Coronary artery (tissue), 2 donors: ENCODE measurements around the gene AASDH.

Source experiments
- DNase-seq: peaks from one replicate; pipeline ENCODE4 v3.0.0-alpha.2; 2017; ENCODE audit warnings: low spot score
- H3K27ac ChIP-seq, 2 donors: fragments of 200-600 bp; sonication (generic); one replicate each; pipeline ENCODE4 v1.5.1; 2016 to 2019
- H3K4me3 ChIP-seq: fragments of 200-600 bp; sonication (generic); 2 replicates; pipeline ENCODE4 v1.5.1; 2016; ENCODE audit warnings: mild to moderate bottlenecking, moderate library complexity
- CTCF ChIP-seq: fragments of 200-600 bp; sonication (generic); IDR thresholded peaks from one replicate; pipeline ENCODE4 v1.5.1; 2019; ENCODE audit warnings: antibody characterized with exemption

Gene AASDH, protein sequence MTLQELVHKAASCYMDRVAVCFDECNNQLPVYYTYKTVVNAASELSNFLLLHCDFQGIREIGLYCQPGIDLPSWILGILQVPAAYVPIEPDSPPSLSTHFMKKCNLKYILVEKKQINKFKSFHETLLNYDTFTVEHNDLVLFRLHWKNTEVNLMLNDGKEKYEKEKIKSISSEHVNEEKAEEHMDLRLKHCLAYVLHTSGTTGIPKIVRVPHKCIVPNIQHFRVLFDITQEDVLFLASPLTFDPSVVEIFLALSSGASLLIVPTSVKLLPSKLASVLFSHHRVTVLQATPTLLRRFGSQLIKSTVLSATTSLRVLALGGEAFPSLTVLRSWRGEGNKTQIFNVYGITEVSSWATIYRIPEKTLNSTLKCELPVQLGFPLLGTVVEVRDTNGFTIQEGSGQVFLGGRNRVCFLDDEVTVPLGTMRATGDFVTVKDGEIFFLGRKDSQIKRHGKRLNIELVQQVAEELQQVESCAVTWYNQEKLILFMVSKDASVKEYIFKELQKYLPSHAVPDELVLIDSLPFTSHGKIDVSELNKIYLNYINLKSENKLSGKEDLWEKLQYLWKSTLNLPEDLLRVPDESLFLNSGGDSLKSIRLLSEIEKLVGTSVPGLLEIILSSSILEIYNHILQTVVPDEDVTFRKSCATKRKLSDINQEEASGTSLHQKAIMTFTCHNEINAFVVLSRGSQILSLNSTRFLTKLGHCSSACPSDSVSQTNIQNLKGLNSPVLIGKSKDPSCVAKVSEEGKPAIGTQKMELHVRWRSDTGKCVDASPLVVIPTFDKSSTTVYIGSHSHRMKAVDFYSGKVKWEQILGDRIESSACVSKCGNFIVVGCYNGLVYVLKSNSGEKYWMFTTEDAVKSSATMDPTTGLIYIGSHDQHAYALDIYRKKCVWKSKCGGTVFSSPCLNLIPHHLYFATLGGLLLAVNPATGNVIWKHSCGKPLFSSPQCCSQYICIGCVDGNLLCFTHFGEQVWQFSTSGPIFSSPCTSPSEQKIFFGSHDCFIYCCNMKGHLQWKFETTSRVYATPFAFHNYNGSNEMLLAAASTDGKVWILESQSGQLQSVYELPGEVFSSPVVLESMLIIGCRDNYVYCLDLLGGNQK

GRCh38 chr4:56387023-56388001 lies at the start of gene AASDH:
Gene AASDH (minus strand): TSS chr4:56387491. CDS start chr4:56384299, 3,192 bp downstream.
- H3K4me3 ChIP-seq: peak within 1 kb of the TSS; percentile 83
- TF ChIP-seq CTCF: no peak
- peak within 1 kb of the TSS; percentile 95 to 96 for H3K27ac ChIP-seq
- peak; percentile 93 for DNase-seq

GRCh38 chr4:56435140-56435926 lies 48.0 kb upstream of the AASDH start, which contains the start of gene PPAT:
Gene PPAT (minus strand): TSS chr4:56435615. CDS start chr4:56435477, 138 bp downstream.
- peak; percentile 98 for DNase-seq
- Histone ChIP-seq H3K27ac (peak within 1 kb of the TSS; percentile 89 to 99), H3K4me3 (peak within 1 kb of the TSS; percentile 88)
- TF ChIP-seq CTCF: no peak

DNA sequence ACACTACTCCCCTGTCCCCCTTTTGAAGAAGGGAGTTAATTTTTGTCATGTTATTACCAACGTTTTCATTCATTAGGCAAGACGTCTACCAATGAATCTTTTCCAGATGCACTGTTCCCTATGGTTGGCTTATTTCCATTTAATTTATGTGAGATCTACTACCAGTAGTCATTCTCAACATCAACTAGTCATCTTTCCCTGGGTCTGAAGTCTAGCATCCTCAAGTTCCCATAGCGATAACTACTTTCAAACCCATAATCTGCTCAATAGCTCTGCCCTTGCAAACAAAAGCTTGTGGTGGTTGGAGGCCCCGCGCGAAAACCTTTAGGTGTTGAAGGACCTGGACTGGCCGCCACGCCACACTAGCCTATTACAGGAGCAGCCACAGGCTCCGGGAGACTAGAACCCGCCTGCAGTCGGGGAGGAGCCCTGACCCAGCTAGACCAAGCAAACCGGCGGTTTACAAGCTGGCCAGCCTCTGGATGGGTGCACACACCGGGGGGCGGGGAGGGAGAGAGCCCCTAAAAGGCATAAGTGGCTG lies 47.4 kb upstream of the AASDH start:
- TF ChIP-seq CTCF: no peak
- Histone ChIP-seq H3K27ac (peak overlapping the region; percentile 89 to 99), H3K4me3 (peak overlapping the region; percentile 88)
- DNase-seq: peak; percentile 79

DNA sequence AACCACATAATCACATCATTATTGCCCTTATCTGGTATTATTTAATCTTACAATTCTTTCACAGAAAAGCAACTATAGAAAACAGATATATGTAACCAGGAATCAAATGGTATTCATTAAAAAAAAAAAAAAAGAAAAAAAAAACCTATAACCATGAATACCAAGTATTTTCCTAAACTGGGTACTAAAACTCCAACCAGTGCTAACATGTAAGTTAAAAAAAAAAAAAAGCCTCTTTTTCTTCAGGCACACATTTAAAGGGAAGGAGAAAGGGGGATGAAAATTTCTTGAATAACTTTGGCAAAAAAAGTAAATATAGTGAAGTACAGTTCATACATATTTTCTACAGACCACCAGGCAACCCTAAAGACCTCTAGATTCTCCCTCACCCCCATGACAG lies 46.0 kb upstream of the AASDH start:
- no peak for DNase-seq
- Histone ChIP-seq H3K27ac (no peak overlapping the region), H3K4me3 (no peak overlapping the region)
- no peak for TF ChIP-seq CTCF

- TF ChIP-seq CTCF: no peak
- DNase-seq: no peak
- no peak overlapping the region for H3K4me3 ChIP-seq
- no peak overlapping the region for H3K27ac ChIP-seq
These were observed 42.9 kb upstream of the AASDH start for GRCh38 chr4:56430203-56430602.
